ENCODE measurements around the gene WFIKKN2.
"Not testable (repeated sequence)": the region's sequence is repeated elsewhere in the genome, so short reads cannot be mapped to it uniquely, and the experiment has no call there.

WFIKKN2 gene, protein sequence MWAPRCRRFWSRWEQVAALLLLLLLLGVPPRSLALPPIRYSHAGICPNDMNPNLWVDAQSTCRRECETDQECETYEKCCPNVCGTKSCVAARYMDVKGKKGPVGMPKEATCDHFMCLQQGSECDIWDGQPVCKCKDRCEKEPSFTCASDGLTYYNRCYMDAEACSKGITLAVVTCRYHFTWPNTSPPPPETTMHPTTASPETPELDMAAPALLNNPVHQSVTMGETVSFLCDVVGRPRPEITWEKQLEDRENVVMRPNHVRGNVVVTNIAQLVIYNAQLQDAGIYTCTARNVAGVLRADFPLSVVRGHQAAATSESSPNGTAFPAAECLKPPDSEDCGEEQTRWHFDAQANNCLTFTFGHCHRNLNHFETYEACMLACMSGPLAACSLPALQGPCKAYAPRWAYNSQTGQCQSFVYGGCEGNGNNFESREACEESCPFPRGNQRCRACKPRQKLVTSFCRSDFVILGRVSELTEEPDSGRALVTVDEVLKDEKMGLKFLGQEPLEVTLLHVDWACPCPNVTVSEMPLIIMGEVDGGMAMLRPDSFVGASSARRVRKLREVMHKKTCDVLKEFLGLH

DNA sequence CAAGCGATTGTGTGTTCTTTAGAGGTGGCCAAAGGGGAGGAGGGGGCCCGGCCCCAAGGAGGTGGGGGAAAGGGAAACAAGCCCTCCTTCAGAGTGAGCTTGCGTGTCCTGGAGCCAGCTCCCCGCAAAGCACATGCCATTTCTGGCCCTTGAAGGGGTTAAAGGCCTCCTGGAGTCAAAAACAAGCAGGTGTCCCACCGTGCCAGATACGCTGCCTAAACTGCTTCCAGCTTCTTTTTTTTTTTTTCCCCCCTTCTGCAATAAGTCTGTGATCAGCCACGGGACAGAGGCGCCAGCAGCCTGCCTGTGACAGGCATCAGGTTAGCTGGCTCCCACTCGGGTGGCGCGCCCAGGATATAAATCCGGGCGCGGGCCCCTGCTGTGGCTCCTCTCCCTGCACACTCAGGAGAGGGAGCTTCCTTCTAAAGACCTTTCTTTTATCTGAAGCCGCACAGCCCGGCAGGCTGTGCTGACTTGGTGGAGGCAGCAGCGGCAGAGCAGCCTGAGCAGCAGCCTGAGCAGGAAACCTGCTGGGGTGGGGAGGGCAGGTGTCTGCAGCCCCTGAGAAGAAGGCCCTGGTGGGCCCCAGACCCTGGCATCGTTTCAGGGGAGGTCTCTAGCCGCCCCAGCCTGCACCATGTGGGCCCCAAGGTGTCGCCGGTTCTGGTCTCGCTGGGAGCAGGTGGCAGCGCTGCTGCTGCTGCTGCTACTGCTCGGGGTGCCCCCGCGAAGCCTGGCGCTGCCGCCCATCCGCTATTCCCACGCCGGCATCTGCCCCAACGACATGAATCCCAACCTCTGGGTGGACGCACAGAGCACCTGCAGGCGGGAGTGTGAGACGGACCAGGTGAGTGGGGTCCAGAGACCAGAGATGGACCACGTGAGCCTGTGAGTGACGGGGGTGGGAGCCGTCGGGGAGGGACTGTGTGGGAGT is at the start of gene WFIKKN2:
Gene WFIKKN2 (plus strand): TSS at position 286 of the 934 bp plus-strand sequence. CDS start 352 bp downstream, at position 638.
- DNase-seq (ENCODE audit: low read depth): no peak

DNA sequence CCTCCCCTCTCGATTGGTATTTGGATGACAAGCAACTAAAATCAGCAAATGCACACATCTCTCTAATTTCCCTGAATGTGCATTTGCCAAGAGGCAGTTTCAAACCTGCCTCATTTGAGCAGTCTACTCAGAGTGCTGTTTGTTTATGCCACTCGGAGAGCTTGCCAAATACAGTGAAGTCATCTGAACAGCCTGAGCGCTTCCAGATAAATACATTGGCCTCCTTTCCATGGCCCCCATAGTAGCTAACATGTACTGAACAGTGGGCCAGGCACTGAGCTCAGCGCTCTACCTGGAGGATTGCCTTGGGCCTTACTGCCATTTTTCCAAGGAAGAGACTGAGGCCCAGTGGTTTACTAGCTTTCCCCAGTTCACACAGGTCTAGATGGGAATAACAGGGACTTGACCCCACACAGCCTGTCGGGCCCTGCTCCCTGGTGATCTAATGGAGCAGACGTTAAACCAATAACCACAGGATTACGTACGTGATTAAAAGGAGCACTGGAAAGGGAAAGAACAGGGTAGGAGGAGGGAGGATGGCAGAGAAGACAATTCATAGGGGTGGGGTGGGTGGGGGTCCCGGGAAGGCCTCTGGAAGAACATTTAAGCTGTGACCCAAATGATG is 49.3 kb upstream of the WFIKKN2 start:
- DNase-seq (ENCODE audit: low read depth): peak; percentile 19

DNA sequence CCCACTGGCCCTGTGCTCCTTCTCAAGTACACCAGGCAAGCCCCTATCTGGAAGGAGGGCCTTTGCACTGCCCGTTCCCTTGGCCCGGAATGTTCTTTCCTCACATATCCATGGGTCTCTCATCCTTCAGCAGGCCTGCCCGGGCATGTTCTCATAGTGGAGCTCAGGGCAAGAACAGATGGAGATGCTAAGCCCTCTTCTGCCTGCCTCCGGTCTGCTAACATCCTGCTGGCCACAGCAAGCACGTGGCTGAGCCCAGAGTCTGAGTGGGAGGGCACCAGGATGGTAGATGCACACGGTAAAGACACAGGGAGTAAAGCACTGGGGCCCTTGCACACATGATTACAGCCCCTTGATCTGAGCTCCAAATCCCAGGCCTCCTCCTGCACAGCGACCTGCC is 48.3 kb upstream of the WFIKKN2 start:
- no peak for DNase-seq (ENCODE audit: low read depth)

DNA sequence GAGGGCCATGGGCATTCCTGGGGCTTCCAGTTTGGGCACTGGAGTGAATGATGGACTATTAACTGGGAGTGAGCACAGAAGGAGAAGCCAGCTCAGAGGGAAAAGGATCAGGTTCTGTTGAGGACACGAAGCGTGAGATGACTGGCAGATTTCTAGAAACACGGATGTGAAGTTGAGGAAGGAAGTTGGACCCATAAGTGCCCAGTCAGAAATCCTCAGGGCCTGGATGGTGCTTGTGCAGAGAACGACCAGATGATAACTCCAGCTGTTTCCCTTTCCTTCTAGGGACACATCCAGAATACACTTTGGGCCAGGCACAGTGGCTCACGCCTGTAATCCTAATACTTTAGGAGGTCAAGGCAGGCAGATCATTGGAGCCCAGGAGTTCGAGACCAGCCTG is 44.8 kb upstream of the WFIKKN2 start:
- no peak for DNase-seq (ENCODE audit: low read depth)

DNA sequence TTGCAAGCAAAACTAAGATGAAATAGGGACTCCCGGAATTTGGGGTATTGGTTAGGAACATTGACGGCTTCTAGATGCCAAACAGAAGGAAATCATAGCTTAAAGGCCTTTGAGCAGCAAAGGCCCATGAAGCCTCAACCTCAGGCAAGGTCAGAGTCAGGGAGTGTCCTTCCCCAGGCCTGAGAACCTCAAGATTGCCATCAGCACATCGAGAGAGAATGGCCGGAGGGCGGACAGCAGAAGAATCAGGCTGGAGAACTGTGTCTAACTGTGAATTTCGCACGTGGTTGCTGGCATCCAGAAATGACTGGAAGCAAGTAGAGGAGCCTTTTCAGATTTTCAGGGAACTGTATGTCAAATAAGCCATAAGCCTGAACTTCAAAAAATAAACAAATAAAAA is 43.3 kb upstream of the WFIKKN2 start:
- DNase-seq (ENCODE audit: low read depth): no peak

DNA sequence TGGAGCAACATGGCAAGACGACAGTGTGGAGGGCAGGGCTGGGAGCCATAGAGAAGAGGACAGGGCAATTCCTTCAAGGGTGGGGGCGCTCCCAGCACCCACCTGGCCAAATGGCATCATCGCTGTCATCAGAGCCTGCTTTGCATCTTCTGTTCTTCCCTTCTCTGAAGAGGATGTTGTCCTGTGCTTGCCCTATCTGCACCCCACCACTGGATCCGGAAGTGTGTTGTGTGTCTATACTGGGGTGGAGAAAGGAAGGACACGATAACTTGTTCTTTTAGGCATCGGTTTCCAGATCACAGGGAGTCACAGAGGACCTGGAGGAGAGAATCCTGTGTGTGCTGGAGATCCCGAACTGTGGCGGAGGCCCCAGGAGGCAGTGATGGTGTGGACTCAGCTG is 42.4 kb upstream of the WFIKKN2 start:
- DNase-seq (ENCODE audit: low read depth): no peak

DNA sequence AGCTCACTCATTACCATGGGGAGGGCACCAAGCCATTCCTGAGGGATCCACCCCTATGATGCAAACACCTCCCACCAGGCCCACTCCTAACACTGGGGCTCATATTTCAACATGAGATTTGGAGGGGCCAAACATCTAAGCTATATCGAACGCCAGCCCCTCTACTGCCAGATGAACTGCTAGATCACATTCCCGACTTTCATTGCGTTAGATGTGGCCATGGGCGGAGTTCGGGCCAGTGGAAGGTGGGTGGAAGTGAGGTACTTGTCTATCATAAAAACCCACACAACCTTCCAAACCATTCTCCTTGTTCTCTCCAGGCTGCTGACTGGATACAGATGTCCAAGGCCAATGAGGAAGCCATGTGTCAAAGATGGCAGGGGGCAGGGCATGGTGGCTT is 41.0 kb upstream of the WFIKKN2 start:
- DNase-seq (ENCODE audit: low read depth): no peak

DNA sequence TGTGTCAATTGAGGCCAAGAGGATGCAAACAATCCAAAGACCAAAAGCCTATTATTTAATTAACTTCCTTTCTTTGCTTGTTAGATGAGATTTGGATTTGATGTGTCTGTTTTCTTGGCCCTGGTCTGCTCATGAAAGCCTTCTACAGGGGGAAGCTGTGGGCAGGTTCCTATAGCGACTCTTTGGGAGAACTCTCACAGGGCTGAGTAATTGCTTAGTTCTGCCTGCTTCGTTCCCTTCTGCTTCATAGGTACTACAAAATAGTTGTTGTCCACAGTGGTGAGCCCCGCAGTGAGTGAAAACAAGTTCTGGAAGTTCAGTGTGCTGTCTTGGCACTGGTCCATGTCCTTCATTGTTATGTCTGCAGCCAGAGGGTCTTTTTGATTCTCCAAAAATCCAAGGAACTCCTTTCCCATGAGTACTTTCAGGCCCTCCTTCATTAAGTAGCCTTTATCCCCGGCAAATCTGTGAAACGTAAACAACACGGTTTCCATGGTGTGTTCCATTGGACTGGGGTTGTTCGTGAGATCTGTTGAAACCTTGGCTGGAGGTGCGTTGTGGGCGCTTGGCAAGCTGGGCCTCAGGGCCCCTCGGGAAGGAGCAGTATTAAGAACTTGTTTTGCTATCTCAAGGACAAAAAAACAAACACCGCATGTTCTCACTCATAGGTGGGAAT is 38.1 kb upstream of the WFIKKN2 start:
- no peak for DNase-seq (ENCODE audit: low read depth)

DNA sequence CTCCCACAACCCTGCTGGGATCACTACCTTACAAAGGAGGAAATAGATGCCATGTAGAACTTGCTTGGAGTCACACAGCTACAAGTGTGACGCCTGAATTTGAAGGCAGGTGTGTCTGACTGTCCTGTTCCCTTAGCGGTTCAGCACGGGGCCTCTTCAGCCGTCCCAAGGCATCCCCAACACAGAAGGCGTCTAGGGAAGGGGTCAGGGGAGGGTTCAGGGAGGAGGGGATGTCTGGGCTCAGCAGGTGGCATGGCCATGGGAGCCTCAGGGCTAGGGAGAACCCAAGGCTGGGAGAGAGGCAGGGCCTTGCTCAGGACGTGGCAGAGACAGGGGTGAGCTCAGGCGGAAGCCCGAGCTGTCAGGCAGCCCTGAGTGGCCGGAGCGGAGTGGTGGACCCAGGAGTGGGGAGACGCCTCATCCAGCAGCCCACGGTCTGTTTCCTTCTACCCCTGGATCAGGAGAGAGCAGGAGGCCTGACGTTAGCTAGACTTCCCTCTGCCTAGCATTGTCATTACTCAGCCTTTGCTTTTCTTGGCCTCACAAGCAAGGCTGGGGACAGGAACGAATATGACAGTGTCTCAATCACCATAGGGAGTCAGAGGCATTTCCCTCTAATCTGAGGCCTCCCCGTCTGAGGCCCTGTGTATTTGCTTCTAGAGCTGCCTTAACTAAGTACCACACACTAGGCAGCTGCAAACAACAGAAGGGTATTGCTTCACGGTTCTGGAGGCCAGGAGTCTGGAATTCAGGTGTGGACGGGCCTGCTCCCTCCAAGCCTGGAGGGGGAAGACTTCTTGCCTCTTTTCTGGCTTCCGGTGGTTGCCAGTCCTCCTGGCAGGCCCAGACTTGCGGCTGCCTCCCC is 36.7 kb upstream of the WFIKKN2 start:
- DNase-seq (ENCODE audit: low read depth): no peak

DNA sequence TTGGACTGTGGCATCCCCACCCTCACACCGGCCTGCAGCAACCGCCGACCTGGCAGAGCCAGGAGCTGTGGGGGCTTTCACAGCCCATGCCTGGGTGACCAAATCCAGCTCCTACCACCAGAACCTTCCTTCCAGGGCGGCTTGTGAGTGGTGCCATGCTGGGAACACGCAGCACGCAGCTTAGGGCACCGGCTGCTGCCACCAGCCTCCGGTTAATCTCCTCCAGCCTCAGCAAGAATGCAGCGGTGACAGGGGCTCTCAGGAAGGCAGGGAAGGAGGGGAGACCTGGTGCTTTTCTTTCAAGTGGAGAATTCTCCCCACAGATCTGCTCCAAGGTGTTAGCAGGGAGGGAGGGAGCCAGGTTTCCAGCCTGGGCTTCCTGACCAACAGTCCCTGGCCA is 35.8 kb upstream of the WFIKKN2 start:
- no peak for DNase-seq (ENCODE audit: low read depth)

DNA sequence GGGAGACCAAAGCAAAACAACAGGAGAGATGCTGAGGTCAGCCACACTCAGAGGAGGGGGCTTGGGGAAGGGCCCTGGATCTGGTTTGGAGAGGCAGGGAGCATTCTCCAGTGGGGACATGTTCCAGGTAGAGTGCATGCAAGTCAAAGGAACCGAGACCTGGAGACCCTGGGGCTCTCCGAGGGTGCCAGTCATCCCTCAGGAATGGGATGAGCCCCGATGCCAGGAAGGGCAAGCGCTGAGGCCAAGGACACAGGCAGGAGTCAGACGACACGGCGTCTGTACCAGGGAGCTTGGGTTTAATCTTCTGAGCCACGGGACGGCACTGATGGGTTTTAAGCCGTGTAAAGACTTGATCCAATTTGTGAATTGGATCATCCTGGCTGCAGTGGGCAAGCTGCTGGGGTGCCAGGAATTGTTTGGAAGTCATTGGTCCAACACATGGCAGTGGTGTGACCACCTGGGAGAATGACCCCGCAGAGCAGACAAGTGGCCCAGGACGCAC is 35.1 kb upstream of the WFIKKN2 start:
- DNase-seq (ENCODE audit: low read depth): no peak

DNA sequence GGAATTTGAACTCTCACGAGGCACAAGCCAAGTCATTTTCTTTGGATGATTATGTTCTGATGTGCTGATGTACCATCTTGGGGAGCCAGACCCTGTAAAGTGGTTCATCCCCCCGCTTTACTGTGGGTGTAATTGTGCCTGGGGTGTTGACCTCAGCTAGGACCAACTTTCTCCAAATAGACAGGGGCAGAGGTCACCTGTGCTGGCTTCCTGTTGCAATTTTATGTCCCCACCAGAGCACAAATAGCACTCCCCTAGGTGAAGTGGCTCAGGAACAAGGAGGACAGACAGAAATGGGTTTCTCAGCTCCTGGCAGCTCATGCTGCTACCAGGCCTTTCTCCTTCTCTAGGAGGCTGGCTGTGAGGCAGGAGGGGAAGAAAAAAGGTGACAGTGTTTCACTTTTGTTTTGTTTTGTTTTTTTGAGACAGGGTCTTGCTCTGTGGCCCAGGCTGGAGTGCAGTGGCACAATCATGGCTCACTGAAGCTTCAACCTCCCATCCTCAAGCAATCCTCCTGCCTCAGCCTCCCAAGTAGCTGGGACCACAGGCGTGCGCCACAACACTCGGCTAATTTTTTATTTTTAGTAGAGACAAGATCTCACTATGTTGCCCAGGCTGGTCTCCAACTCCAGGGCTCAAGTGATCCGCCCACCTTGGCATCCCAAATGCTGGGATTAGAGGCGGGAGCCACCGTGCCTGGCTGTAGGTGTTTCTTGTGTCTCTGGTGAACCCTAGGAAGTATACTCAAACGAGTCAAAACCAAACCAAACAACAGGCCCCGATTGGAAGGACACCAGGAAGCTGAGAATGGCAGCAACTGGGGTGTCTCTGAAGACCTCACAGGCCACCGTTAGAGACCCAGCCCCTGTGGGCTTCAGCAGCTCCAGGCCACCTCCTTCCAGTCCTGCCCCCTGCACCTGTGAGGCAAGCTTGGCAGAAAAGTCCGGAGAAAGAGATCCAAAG is 32.5 kb upstream of the WFIKKN2 start:
- DNase-seq (ENCODE audit: low read depth): no peak

DNA sequence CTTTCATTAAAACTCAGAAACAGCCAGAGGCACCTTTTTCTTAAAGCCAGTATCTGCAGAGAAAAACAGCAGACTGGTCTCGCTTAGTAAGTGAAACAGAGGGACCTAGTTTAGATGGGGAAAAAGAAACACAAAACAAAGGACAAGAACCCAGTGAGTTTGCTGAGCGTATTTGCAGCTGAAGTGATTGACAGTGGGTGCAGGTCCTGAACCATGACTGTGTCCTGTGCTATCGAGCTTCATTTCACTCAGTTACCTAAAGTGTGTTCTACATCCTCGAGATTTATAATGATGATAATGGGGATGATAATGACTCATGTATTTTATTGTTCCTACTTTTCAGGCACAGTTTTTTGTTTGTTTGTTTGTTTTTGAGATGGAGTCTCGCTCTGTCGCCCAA is 31.7 kb upstream of the WFIKKN2 start:
- DNase-seq (ENCODE audit: low read depth): no peak

DNA sequence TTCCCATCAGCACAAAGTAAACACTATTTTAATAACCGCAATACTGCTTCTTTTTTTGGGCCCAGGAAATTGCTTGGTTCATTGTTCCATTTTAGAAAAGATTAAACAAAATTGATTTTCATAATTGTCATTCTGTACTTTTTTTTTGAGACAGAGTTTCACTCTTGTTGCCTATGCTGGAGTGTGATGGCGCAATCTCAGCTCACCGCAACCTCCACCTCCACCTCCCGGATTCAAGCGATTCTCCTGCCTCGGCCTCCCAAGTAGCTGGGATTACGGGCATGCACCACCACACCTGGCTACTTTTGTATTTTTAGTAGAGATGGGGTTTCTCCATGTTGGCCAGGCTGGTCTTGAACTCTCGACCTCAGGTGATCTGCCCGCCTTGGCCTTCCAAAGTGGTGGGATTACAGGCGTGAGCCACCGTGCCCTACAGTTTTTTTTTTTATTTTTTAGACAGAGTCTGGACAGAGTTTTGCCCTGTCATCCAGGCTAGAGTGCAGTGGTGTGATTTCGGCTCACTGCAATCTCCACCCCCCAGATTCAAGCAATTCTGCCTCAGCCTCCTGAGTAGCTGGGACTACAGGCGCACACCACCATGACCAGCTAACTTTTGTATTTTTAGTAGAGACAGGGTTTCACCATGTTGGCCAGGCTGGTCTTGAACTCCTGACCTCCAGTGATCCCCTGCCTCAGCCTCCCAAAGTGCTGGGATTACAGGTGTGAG is 30.5 kb upstream of the WFIKKN2 start:
- DNase-seq (ENCODE audit: low read depth): not testable (repeated sequence)

DNA sequence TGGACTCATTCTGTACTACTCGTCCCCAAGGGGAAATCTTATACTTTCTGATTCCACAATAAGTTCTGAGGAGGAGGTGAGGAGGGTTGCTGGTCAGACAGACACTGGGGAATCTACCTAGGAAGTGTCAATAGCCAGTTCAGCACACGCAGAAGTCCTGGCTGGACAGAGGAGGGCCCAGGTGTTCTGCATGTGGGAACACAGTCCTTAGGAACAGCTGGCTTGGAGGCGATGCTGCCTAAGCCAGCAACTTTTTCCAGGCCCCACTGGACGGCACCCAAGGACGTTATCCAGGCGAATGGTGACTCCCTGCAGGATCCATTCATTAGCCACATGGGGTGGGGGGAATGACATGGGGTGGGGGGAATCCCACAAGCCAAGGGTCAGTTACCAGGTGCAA is 29.9 kb upstream of the WFIKKN2 start:
- DNase-seq (ENCODE audit: low read depth): no peak

DNA sequence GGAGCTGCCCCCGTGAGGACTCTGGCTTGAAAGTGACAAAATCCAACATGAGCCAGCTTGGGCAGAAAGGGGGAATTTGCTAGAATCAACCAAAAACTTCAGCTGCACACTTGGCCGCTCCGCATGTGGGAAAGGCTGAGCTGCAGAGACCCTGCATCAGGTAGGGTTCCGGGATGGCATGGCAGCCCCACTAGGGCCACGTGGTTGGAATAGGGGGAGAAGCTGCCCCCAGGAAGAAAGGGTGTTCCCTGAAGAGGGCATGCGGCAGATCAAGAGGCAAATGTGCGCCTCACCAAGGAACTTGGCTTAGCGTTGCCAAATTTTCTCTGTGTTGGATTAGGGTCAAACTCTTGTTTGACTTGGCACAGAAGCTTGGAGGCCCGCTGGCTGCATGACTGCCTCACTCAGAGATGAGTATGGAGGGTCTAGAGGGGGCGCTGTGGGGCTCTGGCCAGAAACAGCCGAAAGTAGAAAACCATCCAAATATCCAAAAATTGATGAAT is 29.2 kb upstream of the WFIKKN2 start:
- no peak for DNase-seq (ENCODE audit: low read depth)

DNA sequence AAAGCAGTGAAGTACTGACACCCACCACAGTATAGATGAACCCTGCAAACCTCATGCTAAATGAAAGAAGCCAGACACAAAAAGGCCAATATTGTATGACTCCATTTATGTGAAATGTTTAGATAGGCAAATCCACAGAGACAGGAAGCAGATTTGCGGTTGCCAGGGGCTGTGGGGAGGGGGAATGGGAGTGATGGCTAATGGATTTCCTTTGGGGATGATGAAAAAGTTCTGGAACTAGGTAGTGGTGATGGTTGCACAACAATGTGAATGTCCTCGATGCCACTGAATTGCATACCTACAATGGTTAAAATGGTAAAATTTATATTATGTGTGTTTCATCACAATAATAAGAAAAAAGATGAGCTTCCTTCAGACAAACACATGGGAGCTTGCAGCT is 28.4 kb upstream of the WFIKKN2 start:
- no peak for DNase-seq (ENCODE audit: low read depth)

DNA sequence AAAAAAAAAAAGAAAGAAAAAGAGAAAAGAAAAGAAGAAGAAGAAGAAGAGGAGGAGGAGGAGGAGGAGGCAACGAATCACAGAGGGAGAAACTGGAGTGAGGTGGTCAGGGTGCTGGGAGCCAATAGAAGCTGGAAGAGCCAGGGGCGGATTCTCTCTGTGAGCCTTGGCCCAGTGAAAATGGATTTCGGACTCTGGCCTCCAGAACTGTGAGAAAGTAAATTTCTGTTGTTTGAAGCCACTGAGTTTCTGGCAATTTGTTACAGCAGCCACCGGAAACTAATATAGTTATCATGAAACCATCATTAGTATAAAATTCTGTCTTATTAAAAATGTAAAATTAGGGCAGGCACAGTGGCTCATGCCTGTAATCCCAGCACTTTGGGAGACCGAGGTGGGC is 27.7 kb upstream of the WFIKKN2 start:
- no peak for DNase-seq (ENCODE audit: low read depth)

Measured in ELR (cell line).